CD1c-positive myeloid dendritic cell (primary cell): ENCODE measurements around the gene ISCA2.

Source experiments
- DNase-seq: peaks from one replicate; pipeline ENCODE4 v3.0.0-alpha.2; 2016; ENCODE audit errors: extremely low spot score

ISCA2 gene

DNA sequence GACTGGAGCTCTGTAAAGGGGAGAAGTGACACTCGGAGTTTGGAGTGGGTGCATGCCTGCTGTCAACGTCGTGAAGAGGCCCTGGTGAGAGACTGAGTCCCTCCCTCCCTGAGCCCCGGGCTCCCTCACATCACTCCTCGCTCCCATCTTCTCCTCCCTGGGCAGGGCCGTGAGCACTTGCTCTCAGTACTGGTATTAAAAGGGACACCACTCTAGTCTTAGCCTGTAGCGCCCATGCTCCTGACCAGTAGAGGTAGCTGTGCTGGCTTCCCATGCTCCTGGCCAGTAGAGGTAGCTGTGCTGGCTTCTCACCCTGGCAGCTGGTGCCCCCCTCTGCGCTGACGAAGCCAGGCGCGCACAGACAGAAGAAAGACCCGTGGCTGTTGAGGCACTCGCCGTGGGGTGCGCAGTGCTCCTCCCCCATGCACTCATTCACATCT is 14.7 kb downstream of the ISCA2 start:
- DNase-seq, result no peak

- DNase-seq, result no peak
Measured at GRCh38 chr14:74508844-74509428, 15.4 kb downstream of the ISCA2 start.

- no peak for DNase-seq
Measured at GRCh38 chr14:74509587-74510222, 16.1 kb downstream of the ISCA2 start.

GRCh38 chr14:74510223-74510931 is 16.8 kb downstream of the ISCA2 start:
- DNase-seq, result no peak

GRCh38 chr14:74510959-74511409 is 17.4 kb downstream of the ISCA2 start:
- DNase-seq, result peak; percentile 28

DNA sequence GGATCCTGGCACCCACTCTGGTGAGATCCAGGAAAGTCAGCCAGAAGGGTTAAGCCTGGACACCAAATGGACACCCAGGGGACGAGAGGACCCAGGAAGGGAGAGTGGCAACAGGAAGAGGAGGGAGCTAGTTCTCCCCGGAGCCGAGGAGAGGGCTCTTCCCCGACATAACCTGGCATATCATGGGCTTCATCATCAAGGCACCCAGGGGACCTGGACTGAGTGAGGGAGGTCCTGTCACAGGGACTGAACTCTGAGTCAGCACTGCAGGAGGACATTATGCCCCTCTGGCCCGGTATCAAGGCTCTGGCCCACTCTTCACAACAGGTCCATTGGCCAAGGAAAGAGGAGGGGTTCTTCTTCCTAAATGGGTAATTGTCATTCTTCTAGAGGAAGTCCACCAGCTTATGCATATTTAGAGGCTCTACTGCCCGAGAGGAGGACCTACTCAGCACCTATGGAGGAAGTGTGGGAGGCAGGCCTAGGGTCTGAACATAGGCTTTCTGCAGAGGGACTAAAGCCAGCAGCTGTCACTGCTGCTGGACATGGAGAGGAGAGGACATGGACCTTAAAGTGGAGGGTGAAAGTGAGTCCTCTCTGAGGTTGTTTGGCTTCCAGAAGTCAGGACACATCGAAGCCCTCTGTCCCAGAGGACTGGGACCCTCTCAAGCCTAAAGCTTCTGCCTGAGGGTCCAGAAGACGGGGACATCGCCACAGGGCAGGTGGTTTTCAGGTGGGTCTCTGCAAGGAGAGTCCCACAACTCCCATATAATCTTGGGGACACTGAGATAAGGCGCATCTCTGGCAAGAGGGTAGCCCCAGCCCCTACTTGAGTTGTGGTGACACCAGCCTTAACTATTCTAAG is 18.6 kb downstream of the ISCA2 start:
- DNase-seq, result peak; percentile 44

DNA sequence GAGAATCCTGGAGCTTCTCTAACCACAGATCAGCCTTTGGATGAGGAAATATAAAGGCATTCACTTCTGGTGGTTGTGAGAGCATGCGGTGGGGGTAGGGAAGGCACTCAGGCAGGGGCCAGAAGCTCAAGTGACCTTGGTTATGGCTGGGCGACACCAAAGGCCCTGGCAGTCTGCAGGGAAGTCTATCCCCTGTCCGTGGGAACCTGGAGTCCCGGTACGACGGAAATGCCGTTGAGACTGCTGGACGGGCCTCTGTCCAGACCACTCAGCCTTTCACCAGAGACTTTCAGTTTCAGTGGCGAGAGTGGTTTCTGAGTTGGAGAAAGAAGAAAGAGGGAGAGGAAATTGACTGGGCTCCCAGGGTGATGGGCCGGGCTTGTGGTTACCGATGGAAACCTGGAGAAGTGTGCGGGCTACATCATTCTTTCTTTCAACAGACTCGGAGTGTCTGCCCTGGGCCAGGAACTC is 20.9 kb downstream of the ISCA2 start:
- DNase-seq, result peak; percentile 10

- DNase-seq, result no peak
Measured at GRCh38 chr14:74515891-74516412, 22.4 kb downstream of the ISCA2 start.

DNA sequence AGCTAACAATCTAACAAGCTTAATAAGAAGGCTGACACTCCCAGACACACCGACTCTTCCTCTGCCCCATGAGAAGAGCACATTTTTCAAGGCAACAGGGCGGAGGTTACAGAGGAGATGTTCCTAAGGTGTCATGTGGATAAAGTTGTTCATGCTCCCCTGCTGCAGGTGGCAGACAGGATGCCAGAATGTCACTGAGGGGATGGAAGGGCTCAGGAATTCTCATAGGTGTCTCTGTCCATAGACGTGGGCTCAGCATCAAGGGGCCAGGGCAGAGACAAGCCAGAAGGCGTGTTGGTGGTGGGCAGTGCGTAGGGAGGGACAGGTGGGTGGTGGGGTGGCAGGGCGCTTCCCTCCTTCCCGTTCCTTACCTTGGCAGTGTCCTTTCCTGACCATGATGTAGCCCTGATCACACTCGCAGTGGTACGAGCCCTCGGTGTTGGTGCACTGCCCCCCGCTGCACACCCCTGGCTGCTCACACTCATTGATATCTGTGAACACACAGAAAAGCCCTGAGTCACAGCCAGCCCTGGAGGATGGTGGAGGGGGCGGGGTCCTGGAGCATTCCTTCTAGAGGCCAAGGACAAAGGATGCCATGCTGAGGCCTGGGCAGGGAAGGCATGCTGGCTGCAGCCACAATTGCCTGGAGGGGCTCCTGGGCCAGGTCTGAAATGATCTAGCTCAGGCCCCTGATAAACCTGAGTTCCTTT is 23.0 kb downstream of the ISCA2 start:
- DNase-seq, result no peak

- no peak for DNase-seq
Measured at GRCh38 chr14:74517731-74518130, 24.2 kb downstream of the ISCA2 start.

DNA sequence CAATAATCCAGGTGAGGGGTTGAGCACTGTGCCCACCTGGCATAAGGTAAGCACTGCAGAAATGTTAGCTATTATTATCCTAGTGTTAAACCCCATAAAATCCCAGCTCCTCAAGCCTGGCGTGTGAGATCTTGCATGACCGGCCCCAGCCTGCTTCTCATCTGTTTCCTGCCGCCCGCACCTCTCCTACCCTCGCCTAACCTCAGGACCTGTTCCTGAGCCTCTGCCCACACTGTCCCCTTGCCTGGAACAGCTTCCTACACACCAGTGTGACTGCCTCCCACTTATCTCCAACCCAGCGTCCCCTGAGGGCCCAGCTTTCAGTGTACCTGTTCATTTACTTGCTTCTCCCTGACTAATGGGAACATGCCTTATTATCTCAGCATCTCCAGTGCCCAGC is 24.7 kb downstream of the ISCA2 start:
- no peak for DNase-seq

DNA sequence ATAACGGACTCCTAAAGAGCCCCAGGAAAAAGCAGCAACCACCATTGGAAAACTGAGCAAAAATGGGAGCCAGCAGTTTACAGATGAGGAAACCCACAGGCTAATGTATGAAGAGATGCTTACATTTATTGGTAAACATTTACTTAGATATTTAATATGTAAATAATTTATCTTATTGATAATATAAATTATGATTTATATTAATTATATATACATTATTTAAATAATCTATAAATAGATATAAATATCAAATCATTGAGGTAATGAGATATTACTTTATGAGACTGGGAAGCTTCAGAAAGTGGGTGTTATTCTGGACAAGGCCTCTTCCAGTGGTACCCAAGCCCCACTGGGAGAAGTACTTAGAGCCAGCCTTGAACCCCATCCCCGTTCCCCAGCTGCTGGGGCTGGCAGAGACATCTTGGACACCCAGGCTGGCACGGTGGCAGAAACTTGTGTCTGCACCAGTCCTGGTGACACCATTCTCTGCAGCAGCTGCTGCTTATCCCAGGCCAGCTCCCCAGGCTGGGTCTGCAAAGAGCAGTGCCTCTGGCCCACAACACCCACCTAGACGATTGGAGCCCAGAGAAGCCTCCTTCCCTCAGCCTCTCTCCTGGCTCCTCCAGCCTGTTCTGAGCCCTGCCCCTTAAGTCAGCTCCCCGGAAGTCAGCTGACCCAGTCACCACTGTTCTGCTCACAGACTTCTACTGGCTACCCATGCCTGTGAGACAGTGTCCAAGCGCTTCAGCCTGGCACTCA is 25.9 kb downstream of the ISCA2 start:
- DNase-seq, result no peak

- no peak for DNase-seq
Measured at GRCh38 chr14:74521756-74522155, 28.2 kb downstream of the ISCA2 start.

- no peak for DNase-seq
Measured at GRCh38 chr14:74522740-74523139, 29.2 kb downstream of the ISCA2 start.

DNA sequence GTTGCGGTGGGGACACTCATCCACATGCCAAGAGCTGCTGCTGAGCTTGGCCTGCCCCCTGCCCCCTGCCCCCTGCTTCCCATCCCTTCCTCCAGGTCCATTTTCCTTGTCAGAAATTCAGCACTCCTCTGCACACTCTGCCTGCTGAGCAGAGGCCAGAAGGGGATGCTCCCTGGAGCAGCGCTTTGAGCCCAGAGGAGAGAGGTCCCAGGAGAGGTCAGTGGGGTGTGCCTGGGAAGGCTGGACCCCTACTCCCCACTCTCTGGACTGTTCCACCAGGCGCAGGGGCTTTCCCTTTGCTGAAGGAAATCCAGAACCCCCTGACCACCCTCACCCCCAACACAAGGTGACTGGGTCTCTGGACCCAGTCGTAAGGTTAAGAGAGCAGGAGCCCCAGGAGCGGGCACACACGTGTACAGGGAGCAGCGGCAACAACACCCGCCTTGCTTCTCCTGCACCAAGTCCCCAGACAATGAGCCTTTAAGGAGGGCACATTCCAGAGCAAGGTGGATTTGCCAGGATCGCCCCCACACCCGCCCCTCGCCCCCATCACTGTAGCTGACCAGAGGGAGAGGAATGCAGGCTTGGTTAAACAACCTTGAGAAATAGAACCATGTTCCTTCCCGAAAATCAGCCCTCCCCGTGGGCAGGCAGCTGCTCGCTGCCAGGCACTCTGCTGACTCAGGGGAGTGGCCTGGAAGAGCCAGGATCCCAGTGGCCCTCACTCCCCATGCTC is 30.7 kb downstream of the ISCA2 start:
- DNase-seq, result no peak

DNA sequence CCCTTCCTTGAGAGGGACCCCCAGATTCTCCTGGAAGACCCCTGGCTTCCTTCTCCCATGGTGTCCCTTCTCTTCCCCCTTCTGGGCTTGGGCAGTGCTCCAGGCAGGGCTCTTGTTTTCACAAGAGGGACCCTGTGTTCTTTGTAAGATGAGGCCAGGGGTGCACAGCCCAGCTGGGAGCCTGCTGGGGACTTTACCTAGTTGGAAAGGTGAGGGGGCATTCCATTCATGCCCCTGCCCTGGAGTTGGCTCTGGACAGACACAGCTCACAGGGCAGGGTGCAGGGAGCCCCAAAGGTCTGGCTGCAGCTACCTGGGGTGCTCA is 31.2 kb downstream of the ISCA2 start:
- DNase-seq, result no peak

DNA sequence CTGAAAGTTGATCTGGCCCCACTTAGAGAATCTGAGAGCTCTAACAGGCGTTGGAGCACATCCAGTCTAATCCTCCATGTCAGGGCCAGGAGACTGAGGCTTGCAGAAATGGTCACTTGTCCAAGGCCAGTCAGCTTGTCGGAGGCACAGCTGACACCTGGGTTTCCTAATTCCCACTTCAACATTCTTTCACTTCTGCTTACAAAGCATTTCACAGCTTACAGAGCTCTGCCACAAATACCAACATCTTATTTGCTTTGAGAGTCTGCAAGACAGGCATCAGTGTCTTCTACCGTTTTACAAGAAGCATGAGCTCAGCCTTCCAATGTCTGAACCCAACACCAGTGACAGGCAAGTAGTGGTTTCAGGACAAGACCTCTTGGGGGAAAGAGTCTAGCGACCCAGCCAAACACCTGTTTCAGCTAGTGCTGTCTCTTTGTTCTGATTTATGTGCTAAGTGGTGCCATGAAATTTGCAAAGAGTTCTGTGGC is 31.8 kb downstream of the ISCA2 start:
- DNase-seq, result no peak

DNA sequence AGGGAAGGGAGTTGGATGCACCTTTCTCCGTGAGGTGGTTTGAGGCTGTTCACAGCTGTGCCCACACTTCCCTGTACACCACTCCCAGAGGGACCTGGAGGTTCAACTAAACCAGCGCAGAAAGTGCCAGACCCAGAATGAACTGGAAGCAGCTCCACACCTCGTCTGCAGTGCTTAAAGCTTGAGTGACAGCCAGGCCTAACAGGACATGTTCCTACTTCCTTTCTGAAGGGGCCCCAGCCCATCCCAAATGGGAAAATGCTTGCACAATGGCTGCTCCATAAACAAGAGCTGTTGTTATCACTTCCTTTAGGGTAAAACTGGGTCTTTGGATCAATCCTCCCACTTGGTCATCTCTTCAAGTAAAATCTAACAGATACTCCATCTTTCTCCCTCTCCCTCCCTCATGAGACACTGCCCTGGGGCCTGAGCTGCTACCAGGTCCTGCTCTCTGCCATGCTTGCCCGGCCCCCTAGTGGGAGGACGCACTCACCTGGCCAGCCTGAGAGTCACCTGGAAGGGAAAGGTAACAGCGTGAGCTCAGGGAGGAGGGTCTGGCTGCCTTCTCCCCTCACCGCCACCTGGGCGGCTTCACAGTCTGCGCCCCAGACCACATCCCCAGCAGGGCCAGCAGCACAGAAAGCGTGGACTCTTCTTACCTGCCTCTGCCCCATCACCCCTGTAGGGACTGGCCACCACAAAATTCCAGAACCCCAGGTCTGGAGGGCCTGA is 33.5 kb downstream of the ISCA2 start:
- no peak for DNase-seq

DNA sequence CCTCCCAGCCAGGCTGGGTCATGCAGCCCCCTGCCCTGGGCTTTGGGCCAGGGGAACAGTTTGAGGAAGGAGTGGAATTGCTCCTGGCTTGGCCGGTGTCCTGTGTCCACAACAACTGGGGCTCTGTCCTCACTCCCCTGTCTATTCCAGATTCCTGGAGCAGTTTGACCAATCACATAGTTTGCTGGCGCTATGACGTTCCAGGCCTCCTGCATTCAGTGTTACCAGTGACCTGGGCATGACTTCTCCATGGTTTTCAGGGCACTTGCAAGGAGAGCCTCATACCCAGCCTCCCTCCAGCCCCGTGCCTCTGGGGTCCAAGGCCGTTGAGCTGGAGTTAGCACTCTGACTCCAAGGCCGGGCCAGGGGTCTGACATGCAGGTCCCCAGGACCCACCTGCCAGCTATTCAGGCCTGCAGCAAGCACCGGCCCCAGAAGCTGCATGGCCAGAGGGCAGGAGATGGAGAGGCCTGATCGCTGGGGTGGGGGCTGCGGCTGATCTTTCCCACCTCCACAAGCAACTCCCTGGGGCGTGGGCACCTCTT is 34.2 kb downstream of the ISCA2 start:
- DNase-seq, result no peak
